Fibroblast of lung (primary cell): ENCODE measurements around the gene OXLD1. TPM values are rescaled to one million over a fixed set of nuclear protein-coding genes. Genes with fewer than 3 reads are reported as not detected.

Experiments used
- DNase-seq, 2 donors: peaks; one replicate each; pipeline versions ENCODE4 v3.0.0 to v3.0.0-alpha.2; 2010; ENCODE audit warnings: low read depth in 2 of 2
- H2AFZ ChIP-seq: 2 replicates; pipeline ENCODE4 v1.5.1; 2012; ENCODE audit warnings: low read length, control low read depth, inconsistent platforms
- H3K27ac ChIP-seq: 2 replicates; pipeline ENCODE4 v1.5.1; 2011; ENCODE audit warnings: low read length, control low read depth; ENCODE audit not compliant: insufficient read depth
- H3K27me3 ChIP-seq: 2 replicates; pipeline ENCODE4 v1.5.1; 2011; ENCODE audit warnings: mild to moderate bottlenecking, low read length; ENCODE audit not compliant: control insufficient read depth, insufficient read depth
- H3K36me3 ChIP-seq: 2 replicates; pipeline ENCODE4 v1.5.1; 2011; ENCODE audit warnings: low read length; ENCODE audit not compliant: control insufficient read depth, insufficient read depth
- H3K4me1 ChIP-seq: 2 replicates; pipeline ENCODE4 v1.5.1; 2011; ENCODE audit warnings: low read length; ENCODE audit not compliant: control insufficient read depth, insufficient read depth; ENCODE audit errors: extremely low read depth
- H3K4me2 ChIP-seq: 2 replicates; pipeline ENCODE4 v1.5.1; 2011; ENCODE audit warnings: low read length, control low read depth; ENCODE audit not compliant: insufficient read depth; ENCODE audit errors: extremely low read depth
- H3K4me3 ChIP-seq, 4 experiments: fragments of 200-600 bp in 1 of 4; sonication (generic) in 1 of 4; replicated peaks in 1 of 4; 2 replicates each; pipeline ENCODE4 v1.5.1; 2011 to 2016; ENCODE audit warnings: low read length in 4 of 4, low read depth in 3 of 4, mild to moderate bottlenecking in 3 of 4, control low read depth in 2 of 4, inconsistent platforms in 1 of 4, mixed read lengths in 1 of 4; ENCODE audit not compliant: insufficient read depth in 1 of 4; ENCODE audit errors: control extremely low read depth in 1 of 4
- H3K79me2 ChIP-seq: 2 replicates; pipeline ENCODE4 v1.5.1; 2012; ENCODE audit warnings: mild to moderate bottlenecking, low read length, inconsistent platforms; ENCODE audit not compliant: control insufficient read depth, insufficient read depth
- H3K9ac ChIP-seq: 2 replicates; pipeline ENCODE4 v1.5.1; 2011; ENCODE audit warnings: mild to moderate bottlenecking, low read length, control low read depth; ENCODE audit not compliant: insufficient read depth
- H3K9me3 ChIP-seq: 2 replicates; pipeline ENCODE4 v1.5.1; 2012; ENCODE audit warnings: low read depth, low read length; ENCODE audit not compliant: control insufficient read depth, insufficient read depth
- H4K20me1 ChIP-seq: 2 replicates; pipeline ENCODE4 v1.5.1; 2011; ENCODE audit warnings: low read length; ENCODE audit not compliant: control insufficient read depth, insufficient read depth; ENCODE audit errors: extremely low read depth
- CTCF ChIP-seq, 2 donors: IDR thresholded peaks in 1 of 2; conservative IDR thresholded peaks in 1 of 2; 1 replicate in 1 of 2; 2 replicates in 1 of 2; pipeline ENCODE4 v1.5.1; 2011 to 2012; ENCODE audit warnings: low read length in 2 of 2, control low read depth in 1 of 2, inconsistent platforms in 1 of 2, low read depth in 1 of 2, mild to moderate bottlenecking in 1 of 2
- EZH2 ChIP-seq: IDR thresholded peaks from 2 replicates; pipeline ENCODE4 v1.5.1; 2012; ENCODE audit warnings: low read length, control low read depth, mild to moderate bottlenecking; ENCODE audit errors: missing control alignments
- polyA plus RNA-seq, 2 donors: library from polyadenylated mRNA; depleted of rRNA in 1 of 2; stranded (reverse) in 1 of 2; unstranded in 1 of 2; fragments of >200 nt; gene quantifications; 2 replicates each; pipeline ENCODE4 v1.2.1, GENCODE V29; 2011 to 2012; ENCODE audit warnings: missing spikeins in 1 of 2
- total RNA-seq: library from RNA; depleted of rRNA; stranded (reverse); fragments of >200 nt; gene quantifications from 2 replicates; pipeline ENCODE4 v1.2.1, GENCODE V29; 2014

The OXLD1 gene
- total and polyA plus RNA-seq, 2 donors (not counting 1 experiment from before 2014, with no cell fraction given), result 11.6 to 45.6 TPM

GRCh38 chr17:81616877-81617276, 49.5 kb downstream of the OXLD1 start:
- DNase-seq, result no peak
- no peaks in the 10 kb centered on the region for H4K20me1 ChIP-seq
- TF ChIP-seq CTCF (conservative IDR thresholded peaks at IDR 0.05 in 1 of 2, IDR thresholded peaks at IDR 0.05 in 1 of 2; ENCODE audit: low read depth in 1 of 2, low read length in 2 of 2) (no peak), EZH2 (no peak)
- no peaks in the 10 kb centered on the region for H3K27me3 ChIP-seq
- H3K4me3 ChIP-seq, result no peak overlapping the region
- no peak overlapping the region for H2AFZ ChIP-seq
- no peak overlapping the region for H3K9ac ChIP-seq
- peaks cover 5% of the 10 kb centered on the region for H3K4me1 ChIP-seq
- no peak overlapping the region for H3K4me2 ChIP-seq
- H3K9me3 ChIP-seq, result no peaks in the 10 kb centered on the region
- H3K36me3 ChIP-seq, result peaks cover 12% of the 10 kb centered on the region
- peaks cover 49% of the 10 kb centered on the region for H3K79me2 ChIP-seq
- H3K27ac ChIP-seq, result no peak overlapping the region

GRCh38 chr17:81615401-81615930, 50.9 kb downstream of the OXLD1 start:
- H4K20me1 ChIP-seq, result no peaks in the 10 kb centered on the region

More at GRCh38 chr17:81615401-81615930, 50.9 kb downstream of the OXLD1 start:
- peaks cover 6% of the 10 kb centered on the region for H3K36me3 ChIP-seq
- H3K27ac ChIP-seq, result no peak overlapping the region
- no peak overlapping the region for H2AFZ ChIP-seq
- H3K4me1 ChIP-seq, result peaks cover 5% of the 10 kb centered on the region
- TF ChIP-seq CTCF (conservative IDR thresholded peaks at IDR 0.05 in 1 of 2, IDR thresholded peaks at IDR 0.05 in 1 of 2; ENCODE audit: low read depth in 1 of 2, low read length in 2 of 2) (no peak), EZH2 (no peak)
- no peak overlapping the region for H3K9ac ChIP-seq
- no peak overlapping the region for H3K4me3 ChIP-seq
- no peaks in the 10 kb centered on the region for H3K9me3 ChIP-seq
- DNase-seq, result no peak
- no peak overlapping the region for H3K4me2 ChIP-seq
- H3K27me3 ChIP-seq, result no peaks in the 10 kb centered on the region
- H3K79me2 ChIP-seq, result peaks cover 41% of the 10 kb centered on the region

Other genes with a start within 250 kb of the OXLD1 start
- gene ACTG1, start 153.8 kb downstream of the OXLD1 start, total RNA-seq, result 5,538 and 6,636 TPM in 2 replicates
- gene ACTG1, start 153.8 kb downstream of the OXLD1 start, polyA plus RNA-seq, result 8,446 and 8,888 TPM in 2 replicates
- 1.5 and 2.0 TPM in 2 replicates for gene FSCN2, start 138.2 kb downstream of the OXLD1 start, total RNA-seq
- gene FSCN2, start 138.2 kb downstream of the OXLD1 start, polyA plus RNA-seq, result 0.07 and 0.35 TPM in 2 replicates
- gene FAAP100, start 114.3 kb downstream of the OXLD1 start, total RNA-seq, result 10.4 and 12.6 TPM in 2 replicates
- 6.7 and 8.1 TPM in 2 replicates for gene FAAP100, start 114.3 kb downstream of the OXLD1 start, polyA plus RNA-seq
- gene NPLOC4, start 29.5 kb downstream of the OXLD1 start, total RNA-seq, result 49.8 and 51.0 TPM in 2 replicates
- 62.5 and 82.8 TPM in 2 replicates for gene NPLOC4, start 29.5 kb downstream of the OXLD1 start, polyA plus RNA-seq
- 1.0 and 3.0 TPM in 2 replicates for gene TSPAN10, start 29.4 kb downstream of the OXLD1 start, total RNA-seq
- 0.94 and 1.3 TPM in 2 replicates for gene TSPAN10, start 29.4 kb downstream of the OXLD1 start, polyA plus RNA-seq
- 0.17 TPM in 1 of 2 replicates, not detected in the other for gene PDE6G, start 10.1 kb downstream of the OXLD1 start, total RNA-seq
- gene PDE6G, start 10.1 kb downstream of the OXLD1 start, polyA plus RNA-seq, result 0.64 and 0.75 TPM in 2 replicates
- gene CCDC137, start 132 bp upstream of the OXLD1 start, total RNA-seq, result 6.2 and 6.9 TPM in 2 replicates
- gene CCDC137, start 132 bp upstream of the OXLD1 start, polyA plus RNA-seq, result 9.8 and 13.3 TPM in 2 replicates
- gene ARL16, start 17.2 kb upstream of the OXLD1 start, total RNA-seq, result 22.3 and 28.1 TPM in 2 replicates
- gene ARL16, start 17.2 kb upstream of the OXLD1 start, polyA plus RNA-seq, result 35.8 and 55.8 TPM in 2 replicates
- gene HGS, start 17.4 kb upstream of the OXLD1 start, total RNA-seq, result 55.2 and 65.7 TPM in 2 replicates
- 43.1 and 81.1 TPM in 2 replicates for gene HGS, start 17.4 kb upstream of the OXLD1 start, polyA plus RNA-seq
- 6.4 and 11.2 TPM in 2 replicates for gene MRPL12, start 36.8 kb upstream of the OXLD1 start, total RNA-seq
- 46.8 and 75.2 TPM in 2 replicates for gene MRPL12, start 36.8 kb upstream of the OXLD1 start, polyA plus RNA-seq
- gene SLC25A10, start 45.7 kb upstream of the OXLD1 start, total RNA-seq, result 2.8 and 5.8 TPM in 2 replicates
- 3.7 and 10.1 TPM in 2 replicates for gene SLC25A10, start 45.7 kb upstream of the OXLD1 start, polyA plus RNA-seq
- not detected in 2 replicates for gene GCGR, start 137.5 kb upstream of the OXLD1 start, total RNA-seq
- not detected in 2 replicates for gene GCGR, start 137.5 kb upstream of the OXLD1 start, polyA plus RNA-seq
- 108 and 118 TPM in 2 replicates for gene MCRIP1, start 166.7 kb upstream of the OXLD1 start, total RNA-seq
- 37.5 and 37.6 TPM in 2 replicates for gene MCRIP1, start 166.7 kb upstream of the OXLD1 start, polyA plus RNA-seq
- under 0.01 TPM in 1 of 2 replicates, not detected in the other for gene PPP1R27, start 168.4 kb upstream of the OXLD1 start, total RNA-seq
- gene PPP1R27, start 168.4 kb upstream of the OXLD1 start, polyA plus RNA-seq, result not detected in 2 replicates
- 633 and 1,034 TPM in 2 replicates for gene P4HB, start 193.9 kb upstream of the OXLD1 start, total RNA-seq
- gene P4HB, start 193.9 kb upstream of the OXLD1 start, polyA plus RNA-seq, result 106 and 109 TPM in 2 replicates
- 61.6 and 95.0 TPM in 2 replicates for gene ARHGDIA, start 204.7 kb upstream of the OXLD1 start, total RNA-seq
- gene ARHGDIA, start 204.7 kb upstream of the OXLD1 start, polyA plus RNA-seq, result 164 and 254 TPM in 2 replicates
- 77.3 and 82.2 TPM in 2 replicates for gene ALYREF, start 225.0 kb upstream of the OXLD1 start, total RNA-seq
- gene ALYREF, start 225.0 kb upstream of the OXLD1 start, polyA plus RNA-seq, result 41.6 and 81.5 TPM in 2 replicates
- 144 and 175 TPM in 2 replicates for gene ANAPC11, start 225.1 kb upstream of the OXLD1 start, total RNA-seq
- gene ANAPC11, start 225.1 kb upstream of the OXLD1 start, polyA plus RNA-seq, result 223 and 269 TPM in 2 replicates
- gene NPB, start 235.6 kb upstream of the OXLD1 start, total RNA-seq, result 0.51 and 0.83 TPM in 2 replicates
- gene NPB, start 235.6 kb upstream of the OXLD1 start, polyA plus RNA-seq, result 0.19 and 0.31 TPM in 2 replicates
- gene PCYT2, start 244.8 kb upstream of the OXLD1 start, total RNA-seq, result 31.6 and 65.6 TPM in 2 replicates
- 46.0 and 61.1 TPM in 2 replicates for gene PCYT2, start 244.8 kb upstream of the OXLD1 start, polyA plus RNA-seq